Immature natural killer cell (primary cell): ENCODE measurements around the gene SLC9A6. TPM values are rescaled to one million over a fixed set of nuclear protein-coding genes. Genes with fewer than 3 reads are reported as not detected.

ENCODE experiments used
- polyA plus RNA-seq, 3 donors: library from polyadenylated mRNA; unstranded; fragments of 300-500 nt; fragmentation: Illumina TruSeq; gene quantifications; one replicate each; pipeline ENCODE4 v1.2.3, GENCODE V29; 2021

SLC9A6 gene
- polyA plus RNA-seq, 3 donors from 2014 or later: 13.2 to 20.5 (median 18.6) TPM

Other genes with a start within 250 kb of the SLC9A6 start
- gene CT45A3, start 217.2 kb upstream of the SLC9A6 start, polyA plus RNA-seq: not detected
- not detected for gene CT45A5, start 199.9 kb upstream of the SLC9A6 start, polyA plus RNA-seq
- gene CT45A6, start 182.6 kb upstream of the SLC9A6 start, polyA plus RNA-seq: not detected
- not detected for gene CT45A2, start 165.4 kb upstream of the SLC9A6 start, polyA plus RNA-seq
- gene CT45A7, start 148.2 kb upstream of the SLC9A6 start, polyA plus RNA-seq: not detected
- not detected for gene CT45A8, start 130.9 kb upstream of the SLC9A6 start, polyA plus RNA-seq
- not detected for gene CT45A9, start 113.6 kb upstream of the SLC9A6 start, polyA plus RNA-seq
- gene CT45A10, start 92.0 kb upstream of the SLC9A6 start, polyA plus RNA-seq: not detected
- gene SAGE1, start 91.7 kb upstream of the SLC9A6 start, polyA plus RNA-seq: not detected
- gene MMGT1, start 11.4 kb upstream of the SLC9A6 start, polyA plus RNA-seq: 10 to 100 TPM in 1 of 3 donors, 1 to 10 TPM in 2; 5.7 to 10.6 (median 8.1) TPM
- gene FHL1, start 162.1 kb downstream of the SLC9A6 start, polyA plus RNA-seq: 10 to 100 TPM; 11.1 to 24.0 (median 17.6) TPM